ENCODE data around the gene LRP5.

DNA sequence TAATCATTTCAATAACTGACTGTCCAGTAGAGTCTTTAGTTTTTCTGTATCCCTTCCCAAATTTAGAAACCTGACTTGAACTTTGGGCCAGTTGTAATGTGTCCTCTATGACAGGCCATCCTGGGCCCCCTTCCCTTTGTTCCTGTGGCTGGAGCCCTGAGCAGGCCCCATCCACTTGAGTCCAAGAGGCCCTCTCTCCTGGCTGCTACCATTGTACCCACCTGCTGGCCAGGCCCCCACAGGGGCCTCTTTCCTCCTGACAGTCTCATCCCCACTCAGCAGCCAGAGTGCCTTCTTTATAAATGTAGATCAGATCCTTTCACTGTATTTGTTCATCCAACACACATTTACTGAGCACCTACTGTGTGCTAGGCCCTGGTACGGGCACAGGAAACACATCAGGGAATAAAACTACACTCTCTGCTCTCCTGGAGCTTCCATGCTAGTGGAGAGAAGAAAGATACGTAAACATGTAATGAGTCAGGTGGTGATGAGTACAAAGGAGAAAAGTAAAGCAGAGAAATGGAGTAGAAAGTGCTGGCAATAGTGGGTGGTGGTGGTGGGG, 2.7 kb upstream of the LRP5 start:
- TF ChIP-seq, protein P1, sequence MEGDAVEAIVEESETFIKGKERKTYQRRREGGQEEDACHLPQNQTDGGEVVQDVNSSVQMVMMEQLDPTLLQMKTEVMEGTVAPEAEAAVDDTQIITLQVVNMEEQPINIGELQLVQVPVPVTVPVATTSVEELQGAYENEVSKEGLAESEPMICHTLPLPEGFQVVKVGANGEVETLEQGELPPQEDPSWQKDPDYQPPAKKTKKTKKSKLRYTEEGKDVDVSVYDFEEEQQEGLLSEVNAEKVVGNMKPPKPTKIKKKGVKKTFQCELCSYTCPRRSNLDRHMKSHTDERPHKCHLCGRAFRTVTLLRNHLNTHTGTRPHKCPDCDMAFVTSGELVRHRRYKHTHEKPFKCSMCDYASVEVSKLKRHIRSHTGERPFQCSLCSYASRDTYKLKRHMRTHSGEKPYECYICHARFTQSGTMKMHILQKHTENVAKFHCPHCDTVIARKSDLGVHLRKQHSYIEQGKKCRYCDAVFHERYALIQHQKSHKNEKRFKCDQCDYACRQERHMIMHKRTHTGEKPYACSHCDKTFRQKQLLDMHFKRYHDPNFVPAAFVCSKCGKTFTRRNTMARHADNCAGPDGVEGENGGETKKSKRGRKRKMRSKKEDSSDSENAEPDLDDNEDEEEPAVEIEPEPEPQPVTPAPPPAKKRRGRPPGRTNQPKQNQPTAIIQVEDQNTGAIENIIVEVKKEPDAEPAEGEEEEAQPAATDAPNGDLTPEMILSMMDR (IDR thresholded peaks at IDR 0.05) = no peak
- no peak for TF ChIP-seq POLR2A (IDR thresholded peaks at IDR 0.05)

All from adrenal gland (tissue), 5 donors.